Measurements from ENCODE around the gene EEF1AKMT1.
A peak's percentile ranks its signal among the peaks of the same experiment; 100 is the strongest.

Gene EEF1AKMT1

DNA sequence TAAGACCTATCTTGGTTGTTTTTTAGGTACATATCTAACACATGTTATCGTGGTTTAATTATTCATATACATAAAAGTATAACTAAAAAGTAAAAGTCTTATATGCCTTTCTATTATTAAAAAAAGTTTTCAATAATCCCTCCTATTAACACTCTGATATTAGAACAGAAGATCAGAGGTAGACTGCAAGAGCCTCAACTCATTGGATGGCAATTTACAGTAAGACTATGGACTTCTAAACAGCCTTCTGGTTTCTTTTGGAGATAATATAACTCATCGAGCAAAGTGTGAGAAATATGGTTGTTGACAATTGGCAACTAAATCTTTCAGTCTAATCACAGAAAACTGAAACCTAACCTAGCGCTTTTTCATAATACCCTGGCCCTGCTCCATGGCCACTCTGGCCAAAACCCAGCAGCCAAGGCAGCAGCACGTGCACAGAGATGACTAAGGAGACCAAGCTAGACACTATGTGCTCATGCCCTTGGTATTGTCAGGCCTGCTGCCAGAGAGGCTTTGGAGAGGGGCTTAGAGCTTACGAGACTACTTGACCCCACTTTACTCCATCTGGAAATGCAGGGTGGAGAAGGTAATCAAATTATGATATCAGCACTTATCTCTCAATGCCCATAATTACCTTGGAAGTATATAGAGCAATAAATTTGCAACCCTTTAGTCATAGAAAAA, 40.6 kb upstream of the EEF1AKMT1 start:
- Mint-ChIP-seq H3K4me3 (no peak overlapping the region), H3K9me3 (no peaks in the 10 kb centered on the region), H3K27me3 (ENCODE audit: low read depth) (no peaks in the 10 kb centered on the region), H3K36me3 (ENCODE audit: low read depth) (peaks cover 33% of the 10 kb centered on the region), H3K4me1 (peaks cover 66% of the 10 kb centered on the region), H3K27ac (peak overlapping the region in 2 of 3 experiments; percentile 8 to 28)
- TF ChIP-seq, protein P1, sequence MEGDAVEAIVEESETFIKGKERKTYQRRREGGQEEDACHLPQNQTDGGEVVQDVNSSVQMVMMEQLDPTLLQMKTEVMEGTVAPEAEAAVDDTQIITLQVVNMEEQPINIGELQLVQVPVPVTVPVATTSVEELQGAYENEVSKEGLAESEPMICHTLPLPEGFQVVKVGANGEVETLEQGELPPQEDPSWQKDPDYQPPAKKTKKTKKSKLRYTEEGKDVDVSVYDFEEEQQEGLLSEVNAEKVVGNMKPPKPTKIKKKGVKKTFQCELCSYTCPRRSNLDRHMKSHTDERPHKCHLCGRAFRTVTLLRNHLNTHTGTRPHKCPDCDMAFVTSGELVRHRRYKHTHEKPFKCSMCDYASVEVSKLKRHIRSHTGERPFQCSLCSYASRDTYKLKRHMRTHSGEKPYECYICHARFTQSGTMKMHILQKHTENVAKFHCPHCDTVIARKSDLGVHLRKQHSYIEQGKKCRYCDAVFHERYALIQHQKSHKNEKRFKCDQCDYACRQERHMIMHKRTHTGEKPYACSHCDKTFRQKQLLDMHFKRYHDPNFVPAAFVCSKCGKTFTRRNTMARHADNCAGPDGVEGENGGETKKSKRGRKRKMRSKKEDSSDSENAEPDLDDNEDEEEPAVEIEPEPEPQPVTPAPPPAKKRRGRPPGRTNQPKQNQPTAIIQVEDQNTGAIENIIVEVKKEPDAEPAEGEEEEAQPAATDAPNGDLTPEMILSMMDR (IDR thresholded peaks at IDR 0.05; ENCODE audit: unreplicated experiment in 3 of 3): no peak

DNA sequence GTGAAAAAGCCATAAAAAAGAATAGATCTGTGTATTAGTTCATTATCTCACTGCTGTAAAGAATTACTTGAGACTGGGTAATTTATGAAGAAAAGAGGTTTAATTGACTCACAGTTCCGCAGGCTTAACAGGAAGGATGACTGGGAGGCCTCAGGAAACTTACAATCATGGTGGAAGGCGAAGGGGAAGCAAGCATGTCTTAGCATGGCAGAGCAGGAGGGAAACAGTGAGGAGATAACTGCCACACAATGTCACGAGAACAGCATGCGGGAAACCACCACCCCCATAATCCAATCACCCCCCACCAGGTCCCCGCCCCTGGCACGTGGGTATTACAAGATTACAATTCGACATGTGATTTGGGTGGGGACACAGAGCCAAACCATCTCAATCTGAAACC, 39.1 kb upstream of the EEF1AKMT1 start:
- peak overlapping the region in 1 of 3 experiments; percentile 66 for H3K27ac Mint-ChIP-seq
- no peaks in the 10 kb centered on the region for H3K27me3 Mint-ChIP-seq (ENCODE audit: low read depth)
- TF ChIP-seq, protein P1 (IDR thresholded peaks at IDR 0.05; ENCODE audit: unreplicated experiment in 3 of 3): no peak
- peak overlapping the region in 1 of 3 experiments; percentile 37 for H3K4me3 Mint-ChIP-seq
- H3K36me3 Mint-ChIP-seq (ENCODE audit: low read depth): peaks cover 36% of the 10 kb centered on the region
- peaks cover 59% of the 10 kb centered on the region for H3K4me1 Mint-ChIP-seq
- no peaks in the 10 kb centered on the region for H3K9me3 Mint-ChIP-seq

DNA sequence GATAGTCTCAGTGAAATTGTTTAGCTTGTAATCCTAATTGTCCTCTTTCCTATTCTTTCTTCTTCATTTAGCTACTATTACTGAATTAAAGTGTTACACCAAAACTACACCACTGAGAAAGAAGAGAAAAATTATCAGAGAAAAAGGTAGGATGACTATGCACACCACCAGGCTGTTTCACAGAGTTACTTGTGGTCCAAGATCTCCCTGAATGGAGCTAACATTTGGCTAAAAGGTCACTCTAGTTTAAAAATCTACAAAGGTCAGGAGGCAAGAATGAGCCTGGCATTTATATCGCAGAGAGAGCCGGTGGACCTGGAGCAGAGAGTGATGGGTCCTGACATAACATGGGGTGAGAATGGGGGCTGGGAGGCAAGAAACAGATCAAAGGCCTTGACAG, 37.0 kb upstream of the EEF1AKMT1 start:
- no peaks in the 10 kb centered on the region for H3K27me3 Mint-ChIP-seq (ENCODE audit: low read depth)
- TF ChIP-seq, protein P1 (IDR thresholded peaks at IDR 0.05; ENCODE audit: unreplicated experiment in 3 of 3): no peak

DNA sequence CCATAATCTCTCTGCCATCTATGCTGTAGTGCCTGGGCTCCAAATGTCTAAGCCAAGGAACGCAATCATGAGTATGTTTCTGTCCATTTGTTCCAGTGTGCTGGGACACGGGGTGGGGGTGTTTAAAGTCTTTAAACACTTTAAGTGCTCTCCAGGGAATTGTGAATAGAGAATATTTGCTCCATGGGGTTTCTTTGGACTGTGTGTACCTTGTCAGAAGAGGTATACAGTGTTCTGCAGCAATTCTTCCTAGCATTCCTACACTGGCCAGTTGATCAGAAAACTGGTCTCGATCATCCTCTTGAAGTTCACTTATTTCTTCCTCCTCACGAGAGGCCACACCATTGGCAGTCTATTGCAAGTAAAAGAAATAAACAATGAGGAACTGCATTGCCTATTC, 35.1 kb upstream of the EEF1AKMT1 start:
- H3K27ac Mint-ChIP-seq: no peak overlapping the region
- TF ChIP-seq, protein P1 (IDR thresholded peaks at IDR 0.05; ENCODE audit: unreplicated experiment in 3 of 3): no peak
- no peaks in the 10 kb centered on the region for H3K9me3 Mint-ChIP-seq
- no peaks in the 10 kb centered on the region for H3K27me3 Mint-ChIP-seq (ENCODE audit: low read depth)
- peaks cover 25% of the 10 kb centered on the region for H3K4me1 Mint-ChIP-seq
- no peak overlapping the region for H3K4me3 Mint-ChIP-seq
- H3K36me3 Mint-ChIP-seq (ENCODE audit: low read depth): peaks cover 49% of the 10 kb centered on the region

More for the DNA sequence above, 37.0 kb upstream of the EEF1AKMT1 start:
- Mint-ChIP-seq H3K9me3 (no peaks in the 10 kb centered on the region), H3K27ac (no peak overlapping the region), H3K36me3 (ENCODE audit: low read depth) (peaks cover 44% of the 10 kb centered on the region), H3K4me1 (peaks cover 43% of the 10 kb centered on the region), H3K4me3 (no peak overlapping the region)

DNA sequence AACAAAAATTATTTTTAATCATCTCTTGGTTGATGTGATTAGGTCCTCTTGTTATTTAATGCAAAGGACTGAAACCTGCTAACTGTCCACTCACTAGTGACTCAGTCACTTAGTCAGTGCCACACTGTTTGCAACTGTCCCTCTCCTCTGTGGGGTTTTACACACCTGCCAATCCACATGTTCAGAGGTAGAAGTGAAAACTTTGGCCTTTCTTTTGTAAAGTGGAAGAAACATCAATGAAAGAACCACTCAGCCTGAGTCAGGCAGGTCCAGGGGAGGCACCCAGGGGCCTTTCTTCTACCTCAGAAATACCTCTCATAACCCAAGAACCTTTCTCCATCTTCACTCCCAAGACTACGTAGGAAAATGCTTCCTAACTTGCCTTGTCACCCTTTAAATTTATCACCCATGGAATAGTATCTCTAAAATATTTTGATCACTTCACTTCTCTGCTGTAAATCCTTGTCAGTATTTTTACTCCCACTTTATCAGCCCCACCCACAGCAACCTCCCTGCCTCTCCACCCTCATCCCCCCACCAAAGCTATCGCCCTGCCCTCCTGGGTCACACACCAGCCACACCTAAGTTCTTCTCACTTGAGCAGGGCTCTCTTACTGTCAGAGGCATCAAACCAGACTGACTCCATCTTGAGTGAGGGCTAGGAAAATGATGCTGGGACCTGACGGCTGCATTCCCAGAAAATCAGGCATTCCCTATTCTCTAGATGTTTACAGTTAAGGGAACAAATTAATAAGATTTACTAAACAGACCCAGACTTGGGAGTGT, 29.6 kb upstream of the EEF1AKMT1 start:
- TF ChIP-seq, protein P1 (IDR thresholded peaks at IDR 0.05; ENCODE audit: unreplicated experiment in 3 of 3): no peak
- H3K36me3 Mint-ChIP-seq (ENCODE audit: low read depth): peaks cover 31% of the 10 kb centered on the region
- peak overlapping the region in 1 of 3 experiments; percentile 5 for H3K27ac Mint-ChIP-seq
- no peaks in the 10 kb centered on the region for H3K27me3 Mint-ChIP-seq (ENCODE audit: low read depth)
- no peaks in the 10 kb centered on the region for H3K4me1 Mint-ChIP-seq
- H3K9me3 Mint-ChIP-seq: no peaks in the 10 kb centered on the region
- no peak overlapping the region for H3K4me3 Mint-ChIP-seq

All from nephron (organoid).